ENCODE measurements around the gene GDNF.
"Not testable (repeated sequence)": the region's sequence is repeated elsewhere in the genome, so short reads cannot be mapped to it uniquely, and the experiment has no call there.

GDNF gene

DNA sequence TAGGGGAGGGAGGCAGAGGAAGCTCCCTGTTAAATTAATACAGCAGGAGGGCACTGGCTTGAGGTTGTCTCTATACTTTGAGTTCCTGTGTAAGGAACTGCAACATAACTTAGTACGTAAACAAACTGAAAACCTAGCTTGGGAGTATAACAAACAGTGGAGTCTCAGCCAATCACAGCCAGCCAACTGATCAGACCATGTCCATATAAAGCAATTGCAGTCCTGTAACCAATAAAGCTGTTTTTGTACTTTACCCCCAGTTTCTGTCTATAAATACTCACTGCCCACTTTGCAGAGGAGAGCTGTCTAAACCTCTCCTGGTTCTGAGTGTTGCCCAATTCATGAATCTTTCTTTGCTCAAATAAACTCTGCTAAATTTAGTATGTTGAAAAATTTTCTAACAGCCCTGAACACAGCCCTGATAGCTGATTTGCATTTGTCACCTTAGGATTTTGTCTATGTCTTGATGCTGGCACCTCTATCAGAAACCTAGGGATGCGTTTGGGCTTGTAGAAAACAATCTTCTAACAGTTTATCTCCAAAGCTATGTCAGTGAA, 39.9 kb downstream of the GDNF start:
- Histone ChIP-seq H3K36me3 (ENCODE audit: control insufficient read depth, insufficient read depth, low read length) (no peaks in the 10 kb centered on the region), H3K4me3 (replicated peaks; ENCODE audit: low read depth, low read length) (no peak overlapping the region), H3K27me3 (replicated peaks; ENCODE audit: control insufficient read depth, insufficient read depth, low read length) (no peaks in the 10 kb centered on the region)
- TF ChIP-seq, protein P1, sequence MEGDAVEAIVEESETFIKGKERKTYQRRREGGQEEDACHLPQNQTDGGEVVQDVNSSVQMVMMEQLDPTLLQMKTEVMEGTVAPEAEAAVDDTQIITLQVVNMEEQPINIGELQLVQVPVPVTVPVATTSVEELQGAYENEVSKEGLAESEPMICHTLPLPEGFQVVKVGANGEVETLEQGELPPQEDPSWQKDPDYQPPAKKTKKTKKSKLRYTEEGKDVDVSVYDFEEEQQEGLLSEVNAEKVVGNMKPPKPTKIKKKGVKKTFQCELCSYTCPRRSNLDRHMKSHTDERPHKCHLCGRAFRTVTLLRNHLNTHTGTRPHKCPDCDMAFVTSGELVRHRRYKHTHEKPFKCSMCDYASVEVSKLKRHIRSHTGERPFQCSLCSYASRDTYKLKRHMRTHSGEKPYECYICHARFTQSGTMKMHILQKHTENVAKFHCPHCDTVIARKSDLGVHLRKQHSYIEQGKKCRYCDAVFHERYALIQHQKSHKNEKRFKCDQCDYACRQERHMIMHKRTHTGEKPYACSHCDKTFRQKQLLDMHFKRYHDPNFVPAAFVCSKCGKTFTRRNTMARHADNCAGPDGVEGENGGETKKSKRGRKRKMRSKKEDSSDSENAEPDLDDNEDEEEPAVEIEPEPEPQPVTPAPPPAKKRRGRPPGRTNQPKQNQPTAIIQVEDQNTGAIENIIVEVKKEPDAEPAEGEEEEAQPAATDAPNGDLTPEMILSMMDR (IDR thresholded peaks at IDR 0.05; ENCODE audit: insufficient read depth, low read length, poor library complexity, severe bottlenecking): no peak
- DNase-seq (ENCODE audit: extremely low read depth, insufficient read length): no peak

DNA sequence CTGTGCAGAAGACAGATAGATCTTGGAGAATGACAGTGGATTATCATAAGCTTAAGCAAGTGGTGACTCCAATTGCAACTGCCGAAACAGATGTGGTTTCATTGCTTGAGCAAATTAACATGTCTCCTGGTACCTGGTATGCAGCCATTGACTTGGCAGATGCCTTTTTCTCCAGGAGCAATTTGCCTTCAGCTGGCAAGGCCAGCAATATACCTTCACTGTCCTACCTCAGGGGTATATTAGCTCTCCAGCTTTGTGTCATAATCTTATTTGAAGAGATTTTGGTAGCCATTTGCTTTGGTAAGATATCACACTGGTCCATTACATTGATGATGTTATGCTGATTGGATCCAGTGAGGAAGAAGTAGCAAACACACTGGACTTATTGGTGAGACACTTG, 43.4 kb downstream of the GDNF start:
- not testable (repeated sequence) for DNase-seq (ENCODE audit: extremely low read depth, insufficient read length); H3K4me3 ChIP-seq (replicated peaks; ENCODE audit: low read depth, low read length)

DNA sequence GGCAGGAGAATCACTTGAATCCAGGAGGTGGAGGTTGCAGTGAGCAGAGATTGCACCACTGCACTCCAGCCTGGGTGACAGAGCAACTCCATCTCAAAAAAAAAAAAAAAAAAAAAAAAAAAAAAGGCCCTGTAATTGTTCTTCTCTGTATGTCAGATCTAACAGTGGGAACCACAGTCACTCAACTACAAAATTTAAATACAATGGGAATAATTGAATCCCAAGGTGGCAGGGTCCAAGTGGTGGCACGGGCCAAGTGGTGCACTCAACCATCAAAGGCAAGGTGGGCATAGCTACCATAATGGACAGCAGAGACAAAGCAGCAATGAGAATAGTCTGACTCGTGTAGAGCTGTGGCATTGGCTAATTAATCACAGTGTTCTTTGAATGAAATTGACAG, 44.5 kb downstream of the GDNF start:
- not testable (repeated sequence) for DNase-seq (ENCODE audit: extremely low read depth, insufficient read length); H3K36me3 ChIP-seq (ENCODE audit: control insufficient read depth, insufficient read depth, low read length); H3K4me3 ChIP-seq (replicated peaks; ENCODE audit: low read depth, low read length); H3K27me3 ChIP-seq (replicated peaks; ENCODE audit: control insufficient read depth, insufficient read depth, low read length)

More for the DNA sequence above, 43.4 kb downstream of the GDNF start:
- H3K27me3 ChIP-seq (replicated peaks; ENCODE audit: control insufficient read depth, insufficient read depth, low read length); H3K36me3 ChIP-seq (ENCODE audit: control insufficient read depth, insufficient read depth, low read length): not testable (repeated sequence)

DNA sequence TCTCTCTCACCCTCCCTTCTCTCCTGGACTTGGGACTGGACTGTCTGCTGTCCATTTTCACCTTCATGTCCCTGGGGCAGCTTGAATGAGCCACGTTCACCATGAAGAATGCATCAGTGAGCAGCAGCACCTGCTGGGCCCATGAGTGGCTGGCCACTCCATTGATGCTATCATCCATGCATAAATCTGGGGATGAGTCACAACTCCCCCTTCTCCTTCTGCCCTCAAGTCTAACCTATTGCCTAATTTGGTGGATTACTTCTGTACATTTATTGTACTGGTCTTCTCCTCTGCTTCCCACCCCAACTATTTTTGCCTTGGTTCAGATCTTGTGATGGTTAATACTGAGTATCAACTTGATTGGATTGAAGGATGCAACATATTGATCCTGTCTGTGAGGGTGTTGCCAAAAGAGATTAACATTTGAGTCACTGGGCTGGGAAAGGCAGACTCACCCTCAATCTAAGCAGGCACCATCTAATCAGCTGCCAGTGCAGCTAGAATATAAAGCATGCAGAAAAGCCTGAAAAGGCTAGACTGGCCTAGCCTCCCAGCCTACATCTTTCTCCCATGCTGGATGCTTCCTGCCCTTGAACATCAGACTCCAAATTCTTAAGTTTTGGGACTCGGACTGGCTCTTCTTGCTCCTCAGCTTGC, 46.7 kb downstream of the GDNF start:
- no peak for DNase-seq (ENCODE audit: extremely low read depth, insufficient read length)
- H3K36me3 ChIP-seq (ENCODE audit: control insufficient read depth, insufficient read depth, low read length): no peaks in the 10 kb centered on the region
- H3K27me3 ChIP-seq (replicated peaks; ENCODE audit: control insufficient read depth, insufficient read depth, low read length): no peaks in the 10 kb centered on the region
- no peak overlapping the region for H3K4me3 ChIP-seq (replicated peaks; ENCODE audit: low read depth, low read length)
- TF ChIP-seq, protein P1 (IDR thresholded peaks at IDR 0.05; ENCODE audit: insufficient read depth, low read length, poor library complexity, severe bottlenecking): no peak

DNA sequence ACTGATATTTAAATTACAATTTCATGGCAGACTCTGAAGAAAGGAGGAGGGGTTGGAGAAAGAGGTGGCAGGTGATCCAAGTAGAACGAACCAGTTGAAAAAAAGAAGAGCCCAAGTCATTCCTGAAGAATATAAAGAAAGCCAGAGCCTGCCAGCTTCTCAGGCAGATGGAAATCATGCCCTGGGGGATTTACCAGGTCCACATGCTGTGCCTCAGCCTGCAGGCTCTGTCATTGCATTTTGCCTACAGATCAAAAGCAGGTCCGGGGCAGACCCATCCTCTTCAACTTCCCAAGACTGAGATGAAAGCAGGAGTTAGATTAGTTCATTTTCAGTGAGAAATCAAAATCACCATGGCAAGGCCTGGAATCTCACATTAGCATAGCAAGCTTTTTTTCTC, 48.5 kb downstream of the GDNF start:
- no peaks in the 10 kb centered on the region for H3K27me3 ChIP-seq (replicated peaks; ENCODE audit: control insufficient read depth, insufficient read depth, low read length)
- H3K4me3 ChIP-seq (replicated peaks; ENCODE audit: low read depth, low read length): no peak overlapping the region
- TF ChIP-seq, protein P1 (IDR thresholded peaks at IDR 0.05; ENCODE audit: insufficient read depth, low read length, poor library complexity, severe bottlenecking): no peak
- no peaks in the 10 kb centered on the region for H3K36me3 ChIP-seq (ENCODE audit: control insufficient read depth, insufficient read depth, low read length)
- DNase-seq (ENCODE audit: extremely low read depth, insufficient read length): no peak

DNA sequence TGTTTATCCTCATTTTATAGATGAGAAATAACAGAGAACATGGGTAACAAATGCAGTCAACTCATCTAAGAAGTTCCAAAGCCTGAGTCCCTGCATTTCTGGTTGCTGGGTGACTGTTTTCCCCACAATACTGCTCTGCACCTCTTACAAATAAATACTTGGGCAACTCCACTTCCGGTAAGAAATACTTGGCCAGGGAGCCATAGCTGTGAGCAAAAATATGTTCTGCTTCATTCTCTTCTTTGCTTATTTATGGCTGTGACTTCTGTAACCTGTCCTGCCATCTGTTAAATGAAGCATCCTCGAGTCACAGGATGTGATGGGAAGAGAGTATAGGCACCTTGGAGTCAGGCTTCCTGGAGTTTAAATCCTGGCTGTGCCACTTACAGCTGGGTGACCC, 49.9 kb downstream of the GDNF start:
- DNase-seq (ENCODE audit: extremely low read depth, insufficient read length): no peak
- no peaks in the 10 kb centered on the region for H3K36me3 ChIP-seq (ENCODE audit: control insufficient read depth, insufficient read depth, low read length)
- no peak overlapping the region for H3K4me3 ChIP-seq (replicated peaks; ENCODE audit: low read depth, low read length)
- TF ChIP-seq, protein P1 (IDR thresholded peaks at IDR 0.05; ENCODE audit: insufficient read depth, low read length, poor library complexity, severe bottlenecking): no peak
- no peaks in the 10 kb centered on the region for H3K27me3 ChIP-seq (replicated peaks; ENCODE audit: control insufficient read depth, insufficient read depth, low read length)

DNA sequence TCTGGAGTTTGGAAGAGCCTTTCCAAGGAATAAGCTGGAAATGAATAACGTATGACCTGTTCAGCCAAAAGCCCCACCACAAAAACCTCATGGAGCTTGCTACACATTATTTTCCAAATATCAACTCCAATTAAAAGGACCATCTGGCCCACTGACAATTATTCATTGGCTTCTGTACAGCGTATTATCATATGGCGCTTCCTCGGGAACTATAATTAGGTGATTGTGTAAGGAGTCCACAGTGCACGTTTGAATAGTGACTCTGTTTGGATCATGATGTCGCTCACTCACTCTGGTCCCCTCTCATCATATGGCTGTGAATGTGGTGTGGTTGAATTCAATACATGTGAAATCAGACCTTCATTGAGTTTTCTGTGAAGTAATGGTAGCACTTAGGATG, 52.1 kb downstream of the GDNF start:
- H3K27me3 ChIP-seq (replicated peaks; ENCODE audit: control insufficient read depth, insufficient read depth, low read length): no peaks in the 10 kb centered on the region
- no peaks in the 10 kb centered on the region for H3K36me3 ChIP-seq (ENCODE audit: control insufficient read depth, insufficient read depth, low read length)
- TF ChIP-seq, protein P1 (IDR thresholded peaks at IDR 0.05; ENCODE audit: insufficient read depth, low read length, poor library complexity, severe bottlenecking): no peak
- no peak for DNase-seq (ENCODE audit: extremely low read depth, insufficient read length)
- H3K4me3 ChIP-seq (replicated peaks; ENCODE audit: low read depth, low read length): no peak overlapping the region
